GM21737 (cell line): ENCODE results near the gene MRPS12.
"Not testable (repeated sequence)": the region's sequence is repeated elsewhere in the genome, so short reads cannot be mapped to it uniquely, and the experiment has no call there.

Source experiments
- ATAC-seq: cut with Tn5 transposase; IDR thresholded peaks from one replicate; pipeline ENCODE4 v1.9.1; 2021; ENCODE audit warnings: mild to moderate bottlenecking, moderate library complexity; ENCODE audit not compliant: unreplicated experiment

MRPS12 gene

DNA sequence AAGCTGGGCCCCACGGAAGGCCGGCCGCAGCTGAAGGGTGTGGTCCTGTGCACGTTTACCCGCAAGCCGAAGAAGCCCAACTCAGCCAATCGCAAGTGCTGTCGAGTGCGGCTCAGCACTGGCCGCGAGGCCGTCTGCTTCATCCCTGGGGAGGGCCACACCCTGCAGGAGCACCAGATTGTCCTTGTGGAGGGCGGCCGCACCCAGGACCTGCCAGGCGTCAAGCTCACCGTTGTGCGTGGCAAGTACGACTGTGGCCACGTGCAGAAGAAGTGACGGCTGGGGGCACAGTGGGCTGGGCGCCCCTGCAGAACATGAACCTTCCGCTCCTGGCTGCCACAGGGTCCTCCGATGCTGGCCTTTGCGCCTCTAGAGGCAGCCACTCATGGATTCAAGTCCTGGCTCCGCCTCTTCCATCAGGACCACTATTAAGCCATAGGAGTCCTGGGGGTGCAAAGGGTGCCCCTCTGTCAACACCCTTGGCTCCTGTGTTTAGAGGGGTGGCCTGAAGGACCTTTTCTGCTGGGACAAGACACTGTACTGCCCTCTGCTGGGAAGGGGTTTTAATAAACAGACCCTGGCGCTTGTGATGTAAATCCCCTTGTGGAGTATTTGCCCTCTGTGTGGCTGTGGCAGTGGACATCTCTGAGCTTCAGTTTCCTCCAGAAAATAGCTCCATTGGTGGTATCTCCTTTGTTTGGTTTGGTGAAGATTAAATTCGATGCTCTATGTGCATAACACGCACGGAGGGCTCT, 1.9 kb downstream of the MRPS12 start:
- ATAC-seq = no peak

DNA sequence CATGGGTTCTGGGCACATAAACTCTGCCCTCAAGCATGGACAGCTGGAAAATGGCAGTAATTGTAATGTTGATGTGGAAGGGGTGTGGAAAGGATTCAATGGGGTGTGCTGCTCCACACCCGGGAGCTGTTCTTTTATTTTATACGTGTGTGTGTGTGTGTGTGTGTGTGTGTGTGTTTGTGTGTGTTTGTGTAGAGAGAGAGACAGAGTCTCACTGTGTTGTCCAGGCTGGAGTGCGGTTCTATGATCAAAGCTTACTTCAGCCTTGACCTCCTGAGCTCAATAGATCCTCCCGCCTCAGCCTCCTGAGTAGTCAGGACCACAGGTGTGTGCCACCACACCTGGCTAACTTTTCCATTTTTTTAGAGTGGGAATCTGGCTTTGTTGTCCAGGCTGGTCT, 2.8 kb downstream of the MRPS12 start:
- ATAC-seq = no peak

DNA sequence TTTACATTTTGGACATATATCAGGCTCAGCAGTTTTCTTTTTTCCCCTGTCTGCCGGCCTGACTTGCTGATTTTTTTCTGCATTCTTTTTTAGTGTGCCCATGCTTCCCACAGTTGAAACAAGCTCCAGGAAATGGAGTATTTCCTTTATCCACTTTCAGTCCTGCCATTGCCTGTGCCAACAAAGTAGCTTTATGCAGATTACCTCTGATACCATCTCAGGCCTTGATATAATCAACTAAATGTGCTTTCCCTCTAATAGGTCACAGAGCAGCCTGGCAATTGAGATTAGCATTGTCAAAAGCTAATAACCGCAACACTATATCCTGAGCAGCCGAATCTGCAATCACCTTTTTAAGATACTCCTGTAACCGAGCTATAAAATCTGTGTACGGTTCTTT, 9.2 kb downstream of the MRPS12 start:
- ATAC-seq = no peak

DNA sequence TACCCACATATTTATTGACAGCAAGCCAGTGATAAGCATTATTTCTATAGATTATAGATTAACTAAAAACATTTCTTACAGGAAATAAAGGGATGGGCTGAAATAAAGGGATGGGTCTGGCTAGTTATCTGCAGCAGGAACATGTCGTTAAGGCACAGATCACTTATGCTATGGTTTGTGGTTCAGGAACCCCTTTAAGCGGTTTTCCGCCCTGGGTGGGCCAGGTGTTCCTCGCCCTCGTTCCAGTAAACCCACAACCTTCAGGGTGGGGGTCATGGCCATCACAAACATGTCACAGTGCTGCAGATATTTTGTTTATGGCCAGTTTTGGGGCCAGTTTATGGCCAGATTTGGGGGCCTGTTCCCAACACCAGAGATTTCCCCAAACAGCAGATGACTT, 10.7 kb downstream of the MRPS12 start:
- ATAC-seq = not testable (repeated sequence)

DNA sequence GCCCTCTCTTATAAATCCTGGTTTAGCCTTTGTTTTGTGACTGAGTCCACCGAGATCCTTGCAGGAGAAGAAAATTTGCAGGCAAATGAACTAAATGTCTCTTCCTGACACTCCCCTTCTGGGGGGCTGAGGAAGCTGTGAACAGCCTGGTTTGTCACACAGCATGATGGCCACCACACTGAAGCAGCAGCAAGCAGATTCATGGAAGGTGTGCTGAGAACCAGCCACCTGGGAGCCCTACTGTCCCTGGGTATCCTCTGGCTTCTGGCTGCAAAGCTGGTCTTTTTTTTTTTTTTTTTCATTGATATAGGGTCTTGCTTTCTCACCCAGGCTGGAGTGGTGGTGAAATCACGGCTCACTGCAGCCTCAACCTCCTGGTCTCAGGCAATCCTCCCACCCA, 11.2 kb downstream of the MRPS12 start:
- no peak for ATAC-seq

DNA sequence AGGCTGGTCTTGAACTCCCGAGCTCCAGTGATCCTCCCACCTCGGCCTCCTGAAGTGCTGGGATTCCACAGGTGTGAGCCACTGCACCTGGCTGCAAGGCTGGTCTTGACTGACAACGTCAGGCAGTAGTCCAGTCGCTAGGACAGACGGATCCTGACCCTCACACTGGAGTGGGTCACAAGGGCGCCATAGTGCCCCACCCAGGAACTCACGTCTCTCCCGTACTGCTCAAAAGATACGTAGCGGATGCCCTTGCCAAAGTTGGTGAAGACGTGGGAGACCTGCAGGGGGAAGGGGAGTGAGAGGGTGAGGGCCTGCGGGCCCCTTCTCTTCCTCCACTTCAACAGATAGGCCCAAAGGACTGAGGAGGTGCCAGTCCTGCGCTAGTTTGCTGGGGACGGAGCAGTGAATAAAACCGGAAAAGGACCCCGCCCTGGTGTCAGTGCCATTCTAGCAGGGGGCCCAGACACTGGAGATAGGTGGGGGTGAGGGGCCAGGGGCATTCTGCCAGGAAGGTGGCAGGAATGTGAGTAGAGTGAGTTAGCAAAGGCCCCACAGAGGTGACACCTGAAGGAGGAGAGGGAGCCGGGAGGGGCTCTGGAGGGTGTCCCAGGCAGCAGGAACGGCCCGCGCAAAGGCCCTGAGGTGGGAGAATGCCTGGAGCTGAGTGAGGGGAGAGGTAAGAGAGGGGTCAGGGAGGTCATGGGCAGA, 11.9 kb downstream of the MRPS12 start:
- ATAC-seq = no peak

DNA sequence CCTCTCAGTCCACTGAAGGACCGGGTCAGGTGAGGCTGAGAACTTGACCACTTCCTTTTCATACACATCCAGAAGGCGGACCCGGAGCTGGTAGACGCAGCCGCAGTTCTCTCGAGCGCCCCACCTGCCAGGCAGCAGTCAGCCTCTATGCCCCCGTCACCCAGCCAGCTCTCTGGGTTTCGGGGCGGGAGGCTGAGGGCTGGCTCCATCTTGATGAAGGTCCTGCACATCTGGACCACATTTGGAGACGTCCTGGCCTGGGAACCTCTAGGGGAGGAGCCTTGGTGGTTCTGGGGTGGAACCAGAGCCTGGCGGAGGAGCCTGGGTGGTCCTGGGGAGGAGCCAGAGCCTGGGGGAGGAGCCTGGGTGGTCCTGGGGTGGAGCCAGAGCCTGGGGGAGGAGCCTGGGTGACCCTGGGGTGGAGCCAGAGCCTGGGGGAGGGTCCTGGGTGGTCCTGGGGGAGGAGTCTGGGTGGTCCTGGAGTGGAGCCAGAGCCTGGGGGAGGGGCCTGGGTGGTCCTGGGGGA, 14.3 kb downstream of the MRPS12 start:
- ATAC-seq = no peak

DNA sequence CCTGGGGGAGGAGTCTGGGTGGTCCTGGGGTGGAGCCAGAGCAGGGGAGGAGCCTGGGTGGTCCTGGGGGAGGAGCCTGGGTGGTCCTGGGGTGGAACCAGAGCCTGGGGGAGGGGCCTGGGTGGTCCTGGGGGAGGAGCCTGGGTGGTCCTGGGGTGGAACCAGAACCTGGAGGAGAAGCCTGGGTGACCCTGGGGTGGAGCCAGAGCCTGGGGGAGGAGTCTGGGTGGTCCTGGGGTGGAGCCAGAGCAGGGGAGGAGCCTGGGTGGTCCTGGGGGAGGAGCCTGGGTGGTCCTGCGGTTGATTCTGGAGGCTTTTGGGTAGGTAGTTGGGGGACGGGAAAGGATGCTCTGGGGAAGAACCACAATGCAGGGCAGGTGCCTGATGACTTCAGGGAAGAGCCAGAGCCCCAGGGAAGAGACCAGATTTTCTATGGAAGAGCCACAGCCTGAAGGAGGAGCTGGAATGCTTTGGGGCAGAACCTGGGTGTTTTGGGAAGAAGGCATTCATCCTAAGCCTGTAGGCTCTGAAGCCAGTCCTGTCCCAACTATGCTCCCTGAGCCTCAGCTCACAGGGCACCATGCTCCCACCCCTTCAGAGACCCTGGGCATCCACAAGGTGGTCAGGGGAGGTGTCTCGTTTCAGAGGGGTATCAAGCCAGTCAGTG, 15.0 kb downstream of the MRPS12 start:
- no peak for ATAC-seq

DNA sequence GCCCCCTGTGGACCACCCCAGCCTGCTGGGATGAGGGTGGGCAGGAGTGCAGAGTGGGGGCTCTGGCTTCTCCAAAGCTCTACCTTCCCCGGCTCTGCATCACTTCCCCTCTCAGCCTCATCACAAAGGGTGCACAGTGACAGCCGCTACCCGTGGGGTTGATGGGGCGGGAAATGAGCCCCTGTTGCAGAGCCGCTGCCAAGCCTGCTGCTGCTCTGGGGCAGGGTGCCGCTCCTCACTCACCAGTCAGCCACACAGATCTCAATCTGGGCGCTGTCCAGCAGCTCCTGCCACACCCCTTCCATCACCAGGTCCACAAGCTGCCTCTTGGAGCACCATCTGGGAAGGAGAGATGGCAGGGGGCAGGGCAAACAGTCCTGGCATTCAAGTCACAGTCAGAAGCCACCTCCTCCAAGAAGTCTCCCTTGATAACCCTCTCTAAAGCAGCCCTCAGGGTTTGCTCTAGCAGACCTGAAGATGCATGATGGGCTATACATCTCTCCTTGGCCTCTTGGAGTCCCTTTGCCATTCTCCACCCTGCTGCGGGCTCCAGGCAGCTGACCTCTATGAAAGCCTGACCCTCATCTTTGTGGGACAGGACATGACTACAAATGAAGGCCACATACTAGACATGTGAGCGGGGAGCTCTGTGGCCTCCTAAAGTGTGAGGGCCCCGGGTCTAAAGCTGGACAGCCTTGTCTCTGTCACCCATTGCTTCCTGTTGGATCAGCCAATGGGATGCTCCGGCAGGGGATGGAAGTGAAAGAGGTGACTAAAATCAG, 15.7 kb downstream of the MRPS12 start:
- ATAC-seq = no peak

DNA sequence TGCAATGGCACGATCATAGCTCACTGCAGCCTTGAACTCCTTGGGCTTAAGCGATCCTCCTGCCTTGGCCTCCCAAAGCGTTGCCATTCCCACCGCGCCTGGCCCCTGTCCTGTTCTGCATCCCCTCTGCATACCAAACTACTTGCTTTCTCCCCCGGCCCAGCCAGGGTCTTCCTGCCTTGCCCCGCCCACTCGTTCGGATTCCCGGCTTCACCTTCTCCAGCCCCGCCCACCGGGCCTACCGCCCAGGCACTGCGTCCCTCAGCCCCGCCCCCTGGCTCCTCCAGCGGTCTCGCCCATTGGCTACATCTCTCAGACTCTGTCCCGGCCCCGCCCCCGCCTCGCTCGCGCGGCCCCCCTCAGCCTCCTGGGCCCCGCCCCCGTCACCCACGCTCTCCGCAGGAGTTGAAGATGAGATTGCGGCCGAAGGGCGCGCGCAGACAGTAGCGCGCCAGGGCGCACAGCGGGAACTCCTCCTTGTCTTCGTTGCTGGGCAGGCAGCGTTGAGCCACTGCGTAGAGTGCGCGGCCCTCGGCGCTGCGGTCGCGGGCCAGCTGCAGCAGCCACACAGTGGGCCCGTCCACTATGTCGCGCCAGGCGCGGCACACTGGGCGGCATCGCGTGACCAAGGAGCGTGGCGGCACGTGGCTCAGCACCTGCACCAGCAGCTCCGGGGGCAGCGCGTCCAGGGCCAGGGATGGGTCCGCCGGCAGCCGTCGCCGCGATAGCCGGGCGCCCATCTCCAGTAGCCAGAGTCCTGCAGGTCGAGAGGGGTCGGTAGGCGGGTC, 19.0 kb downstream of the MRPS12 start:
- no peak for ATAC-seq

DNA sequence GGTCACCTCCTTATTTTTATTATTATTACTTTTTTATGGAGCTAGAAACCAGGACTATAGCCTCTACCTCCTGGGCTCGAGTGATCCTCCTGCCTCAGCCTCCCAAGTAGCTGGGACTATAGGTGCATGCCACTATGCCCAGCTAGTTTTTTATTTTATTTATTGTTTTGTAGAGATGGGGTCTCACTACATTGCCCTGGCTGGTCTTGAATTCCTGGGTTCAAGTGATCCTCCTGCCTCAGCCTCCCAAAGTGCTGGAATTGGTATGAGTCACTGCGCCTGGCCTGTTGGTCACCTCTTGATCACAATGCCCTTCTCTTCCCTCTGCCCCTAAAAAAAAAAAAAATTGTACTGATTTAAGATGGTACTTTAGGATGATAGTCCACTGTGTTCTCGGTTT, 20.4 kb downstream of the MRPS12 start:
- no peak for ATAC-seq

DNA sequence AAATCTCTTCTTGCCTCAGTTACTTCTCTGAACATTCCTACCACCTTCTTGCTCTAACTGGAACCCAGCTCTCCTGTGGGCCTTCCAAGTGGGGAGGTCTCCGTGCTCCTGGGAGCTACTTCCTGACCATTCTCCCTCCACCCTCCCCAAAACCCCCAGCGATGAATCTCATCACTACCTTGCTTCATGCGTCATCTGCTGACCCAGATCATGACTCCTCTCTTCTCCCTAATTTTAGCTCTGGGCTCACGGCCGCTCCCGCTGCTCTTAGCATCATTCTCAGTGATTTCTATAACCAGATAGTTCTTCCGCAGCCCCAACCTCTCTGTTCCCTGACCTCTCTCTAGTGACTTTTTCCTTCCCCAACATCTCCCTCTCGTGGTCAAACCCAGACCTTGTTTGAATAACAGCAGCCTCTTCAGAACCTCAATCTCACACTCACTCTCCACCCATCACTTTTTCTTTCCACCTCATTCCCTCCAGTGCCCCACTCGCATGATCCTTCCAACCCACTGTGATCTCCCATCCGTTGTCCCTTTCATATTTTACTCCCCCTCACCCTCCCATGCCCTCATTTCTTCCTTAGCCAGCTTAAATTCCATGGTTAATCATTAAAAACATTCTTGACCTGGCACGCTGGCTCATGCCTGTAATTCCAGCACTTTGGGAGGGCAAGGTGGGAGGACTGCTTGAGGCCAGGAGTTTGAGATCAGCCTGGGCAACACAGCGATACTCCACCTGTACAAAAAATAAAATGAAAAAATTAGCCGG, 21.8 kb downstream of the MRPS12 start:
- ATAC-seq = no peak

DNA sequence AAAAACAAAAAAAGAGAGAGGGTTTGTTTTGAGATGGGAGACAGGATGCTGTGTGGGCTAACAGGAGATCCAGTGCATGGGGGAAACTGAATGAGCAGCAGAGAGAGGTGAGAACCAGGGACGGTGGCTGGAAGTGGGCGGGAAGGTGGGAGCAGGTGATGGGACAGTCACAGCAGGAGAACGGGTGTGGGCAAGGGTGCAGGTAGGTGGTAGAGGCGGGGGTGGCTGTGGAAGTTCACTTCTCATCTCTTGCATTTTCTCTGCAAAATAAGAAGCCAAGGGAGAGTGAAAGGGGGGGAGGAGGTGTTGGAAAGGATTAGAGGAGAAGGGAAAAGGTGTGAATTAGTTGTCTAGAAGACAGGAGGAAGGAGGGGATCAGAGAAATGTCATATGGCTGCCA, 22.9 kb downstream of the MRPS12 start:
- ATAC-seq = no peak

DNA sequence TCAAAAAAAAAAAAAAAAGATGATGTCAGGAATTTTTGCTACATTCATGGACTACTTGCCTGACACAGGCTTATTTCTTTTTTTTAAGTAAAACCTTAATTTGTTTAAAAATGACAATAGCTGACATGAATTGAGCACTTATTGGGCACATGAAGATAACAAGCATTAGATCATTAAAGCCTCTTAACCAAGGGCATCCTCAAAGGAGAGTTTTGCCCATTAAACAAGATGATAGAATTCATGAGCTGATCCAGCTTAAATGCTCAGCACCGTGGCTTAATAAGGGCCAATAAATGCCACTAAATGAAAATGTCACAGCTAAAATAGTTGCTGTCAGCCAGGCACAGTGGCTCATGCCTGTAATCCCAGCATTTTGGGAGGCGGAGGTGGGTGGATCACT, 25.5 kb downstream of the MRPS12 start:
- no peak for ATAC-seq

DNA sequence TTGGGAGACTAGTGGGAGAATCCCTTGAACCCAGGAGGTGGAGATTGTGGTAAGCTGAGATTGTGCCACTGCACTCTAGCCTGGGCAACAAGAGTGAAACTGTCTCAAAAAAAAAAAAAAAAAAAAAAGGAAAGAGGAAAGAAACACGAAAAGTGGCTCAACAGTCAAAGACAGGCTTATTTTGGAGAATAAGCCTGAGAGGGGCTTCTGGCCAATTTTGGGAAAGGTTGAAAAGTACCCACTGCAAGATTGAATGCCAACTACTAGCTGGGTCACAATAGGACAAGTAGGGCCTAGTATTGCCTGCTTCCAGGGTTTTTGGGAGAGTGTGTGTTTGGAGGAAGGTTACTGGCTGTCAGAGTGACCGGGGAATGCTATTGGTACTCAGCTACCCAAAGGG, 27.6 kb downstream of the MRPS12 start:
- no peak for ATAC-seq

DNA sequence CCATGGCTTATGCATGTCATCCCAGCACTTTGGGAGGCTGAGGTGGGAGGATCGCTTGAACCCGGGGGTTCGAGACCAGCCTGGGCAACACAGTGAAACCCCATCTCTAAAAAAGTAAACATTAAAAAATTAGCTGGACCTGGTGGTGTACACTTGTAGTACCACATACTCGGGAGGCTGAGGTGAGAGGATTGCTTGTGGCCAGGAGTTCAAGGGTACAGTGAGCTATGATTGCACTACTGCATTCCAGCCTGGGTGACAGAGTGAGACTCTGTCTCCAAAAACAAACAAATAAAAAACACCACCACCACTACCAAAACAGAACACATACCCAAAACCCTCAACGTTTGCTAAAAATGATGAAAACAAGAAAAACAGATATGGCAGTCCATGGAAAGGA, 28.9 kb downstream of the MRPS12 start:
- no peak for ATAC-seq

DNA sequence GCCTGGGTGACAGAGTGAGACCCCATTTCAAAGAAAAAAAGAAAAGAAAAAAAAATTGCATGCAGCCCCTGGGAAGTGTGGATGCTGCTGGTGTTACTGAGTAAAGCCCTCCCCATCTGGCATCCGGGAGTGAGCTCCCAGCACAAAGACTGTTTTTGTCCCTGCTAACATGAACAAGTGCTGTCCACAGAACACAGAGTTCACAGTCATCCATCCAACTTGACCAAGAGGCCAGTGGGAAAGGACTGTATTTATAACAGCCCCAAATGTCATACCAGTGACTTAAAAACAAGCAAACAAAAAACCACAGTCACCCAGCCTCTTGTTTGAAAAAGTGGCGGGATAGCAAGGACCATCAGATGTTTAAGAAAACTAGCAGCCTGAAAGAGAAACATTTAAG, 34.0 kb downstream of the MRPS12 start:
- ATAC-seq = no peak

DNA sequence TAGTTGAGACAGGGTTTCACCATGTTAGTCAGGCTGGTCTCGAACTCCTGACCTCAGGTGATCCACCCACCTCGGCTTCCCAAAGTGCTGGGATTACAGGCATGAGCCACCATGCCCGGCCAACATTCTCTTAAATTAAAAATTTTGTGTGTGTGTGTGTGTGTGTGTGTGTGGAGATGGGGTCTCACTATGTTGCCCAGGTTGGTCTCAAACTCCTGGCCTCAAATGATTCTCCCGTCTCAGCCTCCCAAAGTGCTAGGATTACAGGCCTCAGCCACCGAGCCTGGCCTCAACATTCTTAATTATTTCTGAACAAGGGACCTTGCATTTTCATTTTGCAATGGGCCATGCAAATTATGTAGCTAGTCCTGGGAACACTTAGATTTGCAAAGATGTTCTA, 35.4 kb downstream of the MRPS12 start:
- not testable (repeated sequence) for ATAC-seq

DNA sequence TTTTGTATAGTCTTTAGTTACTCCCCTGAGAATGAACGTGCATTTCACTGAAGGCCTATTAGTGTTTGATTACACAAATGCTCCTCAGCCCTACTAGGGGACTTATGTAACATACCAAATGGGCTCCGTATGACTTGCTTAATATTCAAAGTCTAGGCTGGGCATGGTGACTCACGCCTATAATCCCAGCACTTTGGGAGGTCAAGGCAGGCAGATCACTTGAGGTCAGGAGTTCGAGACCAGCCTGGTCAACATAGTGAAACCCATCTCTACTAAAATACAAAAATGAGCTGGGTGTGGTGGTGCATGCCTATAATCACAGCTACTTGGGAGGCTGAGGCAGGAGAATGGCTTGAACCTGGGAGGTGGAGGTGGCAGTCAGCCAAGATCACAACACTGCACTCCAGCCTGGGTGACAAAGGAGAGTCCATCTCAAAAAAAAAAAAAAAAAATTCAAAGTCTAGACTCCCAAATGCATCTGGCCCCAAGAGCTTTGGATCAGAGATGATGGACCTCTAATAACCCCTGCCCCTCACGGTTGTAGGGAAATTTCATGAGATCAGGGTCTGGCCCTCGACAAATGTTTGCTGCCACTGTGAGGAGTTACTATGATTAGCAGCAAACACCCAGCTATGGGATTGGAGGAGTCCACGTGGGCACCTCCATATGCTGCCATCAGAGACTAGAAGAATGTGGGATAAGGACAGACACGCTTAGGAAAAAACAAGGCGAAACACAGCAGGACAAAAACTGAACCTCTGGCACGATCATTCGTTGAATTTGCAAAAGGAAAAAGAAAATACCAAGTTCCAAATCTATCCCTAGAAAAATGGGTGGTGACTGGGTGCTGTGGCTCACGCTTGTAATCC, 40.2 kb downstream of the MRPS12 start:
- no peak for ATAC-seq
